Astrocyte (in vitro differentiated cells and primary cell): ENCODE results near the gene SNX32. TPM values are rescaled to one million over a fixed set of nuclear protein-coding genes. Genes with fewer than 3 reads are reported as not detected.

Experiments
- DNase-seq: peaks from one replicate; pipeline ENCODE4 v3.0.0-alpha.2; 2010; ENCODE audit warnings: low read depth
- FAIRE-seq: peaks from 2 replicates; lab custom pipeline; 2011; peaks lifted over from hg19 to GRCh38; lab: Jason Lieb, UNC
- H2AFZ ChIP-seq: 2 replicates; pipeline ENCODE4 v1.6.0; 2012; ENCODE audit warnings: low read depth, low read length, inconsistent platforms
- H3K27ac ChIP-seq: 2 replicates; pipeline ENCODE4 v1.5.1; 2011; ENCODE audit warnings: low read depth, low read length, inconsistent platforms
- H3K27me3 ChIP-seq: 2 replicates; pipeline ENCODE4 v1.6.0; 2011; ENCODE audit warnings: low read length, inconsistent platforms; ENCODE audit not compliant: insufficient read depth
- H3K36me3 ChIP-seq: 2 replicates; pipeline ENCODE4 v1.5.1; 2011; ENCODE audit warnings: low read length, inconsistent platforms; ENCODE audit not compliant: insufficient read depth
- H3K4me1 ChIP-seq: 2 replicates; pipeline ENCODE4 v1.5.1; 2011; ENCODE audit warnings: low read length, inconsistent platforms; ENCODE audit not compliant: insufficient read depth
- H3K4me2 ChIP-seq: 2 replicates; pipeline ENCODE4 v1.6.0; 2012; ENCODE audit warnings: low read length, inconsistent platforms
- H3K4me3 ChIP-seq: 2 replicates; pipeline ENCODE4 v1.5.1; 2011; ENCODE audit warnings: low read depth, mild to moderate bottlenecking, low read length, inconsistent platforms; ENCODE audit not compliant: insufficient read depth
- H3K79me2 ChIP-seq: 2 replicates; pipeline ENCODE4 v1.6.0; 2012; ENCODE audit warnings: mild to moderate bottlenecking, low read length, inconsistent platforms; ENCODE audit not compliant: insufficient read depth
- H3K9ac ChIP-seq: 2 replicates; pipeline ENCODE4 v1.6.0; 2012; ENCODE audit warnings: mild to moderate bottlenecking, low read length, inconsistent platforms
- H3K9me3 ChIP-seq: 2 replicates; pipeline ENCODE4 v1.5.1; 2012; ENCODE audit warnings: low read depth, mild to moderate bottlenecking, low read length, inconsistent platforms; ENCODE audit not compliant: insufficient read depth
- H4K20me1 ChIP-seq: 2 replicates; pipeline ENCODE4 v1.6.0; 2012; ENCODE audit warnings: low read length, inconsistent platforms; ENCODE audit not compliant: insufficient read depth
- H3K27ac Mint-ChIP-seq: one replicate; pipeline ENCODE4 v1.8.0; 2021; ENCODE audit warnings: mild to moderate bottlenecking, mixed read lengths; ENCODE audit not compliant: unreplicated experiment
- H3K27me3 Mint-ChIP-seq: one replicate; pipeline ENCODE4 v1.8.0; 2021; ENCODE audit warnings: low read depth, mixed read lengths; ENCODE audit not compliant: unreplicated experiment
- H3K36me3 Mint-ChIP-seq: one replicate; pipeline ENCODE4 v1.8.0; 2021; ENCODE audit warnings: low read depth, mixed read lengths; ENCODE audit not compliant: unreplicated experiment
- H3K4me1 Mint-ChIP-seq: one replicate; pipeline ENCODE4 v1.8.0; 2021; ENCODE audit warnings: low read depth, mixed read lengths; ENCODE audit not compliant: unreplicated experiment
- H3K4me3 Mint-ChIP-seq: one replicate; pipeline ENCODE4 v1.8.0; 2021; ENCODE audit warnings: mild to moderate bottlenecking, moderate library complexity, mixed read lengths; ENCODE audit not compliant: unreplicated experiment
- H3K9me3 Mint-ChIP-seq: one replicate; pipeline ENCODE4 v1.8.0; 2021; ENCODE audit warnings: mild to moderate bottlenecking, mixed read lengths; ENCODE audit not compliant: unreplicated experiment
- EZH2 ChIP-seq: IDR thresholded peaks from 2 replicates; pipeline ENCODE4 v1.6.1; 2012; ENCODE audit warnings: mild to moderate bottlenecking, low read length, inconsistent platforms; ENCODE audit not compliant: insufficient read depth
- total RNA-seq: library from RNA; stranded (reverse); gene quantifications from 2 replicates; pipeline ENCODE4 v1.2.1, GENCODE V29; 2021
- TF ChIP-seq, protein P1 (sequence below): IDR thresholded peaks from 2 replicates; pipeline ENCODE4 v1.5.1; 2011; ENCODE audit warnings: low read depth, mild to moderate bottlenecking, inconsistent platforms, low read length, moderate library complexity; ENCODE audit not compliant: insufficient read depth

Gene SNX32
- total RNA-seq, 1 donor from 2014 or later: 1.2 TPM

DNA sequence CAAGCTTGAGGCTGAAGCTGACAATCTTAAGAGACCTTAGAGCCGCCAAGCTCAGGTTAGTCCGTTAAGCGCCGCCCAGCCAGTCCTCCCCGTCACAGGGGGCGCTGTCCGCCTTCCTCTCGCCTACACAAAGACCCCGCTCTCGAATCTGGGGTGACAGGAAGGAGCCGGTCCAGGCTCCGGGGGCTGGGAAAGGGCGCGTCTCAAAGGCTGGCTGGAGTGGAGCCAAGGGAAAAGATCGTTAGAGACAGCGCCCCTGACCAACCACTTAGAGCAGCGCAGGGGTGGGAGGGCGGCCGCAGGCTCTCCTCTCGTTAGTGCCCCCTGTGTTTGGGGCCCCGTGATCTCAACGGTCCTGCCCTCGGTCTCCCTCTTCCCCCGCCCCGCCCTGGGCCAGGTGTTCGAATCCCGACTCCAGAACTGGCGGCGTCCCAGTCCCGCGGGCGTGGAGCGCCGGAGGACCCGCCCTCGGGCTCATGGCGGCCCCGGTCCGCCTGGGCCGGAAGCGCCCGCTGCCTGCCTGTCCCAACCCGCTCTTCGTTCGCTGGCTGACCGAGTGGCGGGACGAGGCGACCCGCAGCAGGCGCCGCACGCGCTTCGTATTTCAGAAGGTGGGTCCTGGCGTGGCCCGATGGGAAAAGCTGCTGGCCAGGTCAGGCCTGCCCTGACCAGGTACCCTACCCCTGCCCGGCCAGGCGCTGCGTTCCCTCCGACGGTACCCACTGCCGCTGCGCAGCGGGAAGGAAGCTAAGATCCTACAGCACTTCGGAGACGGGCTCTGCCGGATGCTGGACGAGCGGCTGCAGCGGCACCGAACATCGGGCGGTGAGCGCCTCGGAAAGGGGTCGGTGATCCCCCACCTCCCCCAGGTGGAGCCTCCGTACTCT, 26.8 kb downstream of the SNX32 start, which contains the start of gene MUS81:
Gene MUS81, plus strand, starts transcription at position 156 of the 887 bp plus-strand sequence. Its CDS starts 321 bp downstream, at position 477.
- peak within 1 kb of the TSS; percentile 74 for H3K27ac ChIP-seq
- Mint-ChIP-seq H3K4me1 (peaks cover 22% of the 10 kb centered on the region), H3K9me3 (no peaks in the 10 kb centered on the region), H3K27me3 (no peaks in the 10 kb centered on the region), H3K27ac (peak within 1 kb of the TSS; percentile 99), H3K4me3 (peak within 1 kb of the TSS; percentile 96), H3K36me3 (peaks cover 20% of the 10 kb centered on the region)
- peak within 1 kb of the TSS; percentile 98 for H3K4me3 ChIP-seq
- H4K20me1 ChIP-seq: peaks cover 62% of the 10 kb centered on the region
- H3K27me3 ChIP-seq: no peaks in the 10 kb centered on the region
- H3K36me3 ChIP-seq: peaks cover 33% of the 10 kb centered on the region
- H3K9me3 ChIP-seq: no peaks in the 10 kb centered on the region
- DNase-seq: peak; percentile 97
- FAIRE-seq: no peak
- TF ChIP-seq, protein P1, sequence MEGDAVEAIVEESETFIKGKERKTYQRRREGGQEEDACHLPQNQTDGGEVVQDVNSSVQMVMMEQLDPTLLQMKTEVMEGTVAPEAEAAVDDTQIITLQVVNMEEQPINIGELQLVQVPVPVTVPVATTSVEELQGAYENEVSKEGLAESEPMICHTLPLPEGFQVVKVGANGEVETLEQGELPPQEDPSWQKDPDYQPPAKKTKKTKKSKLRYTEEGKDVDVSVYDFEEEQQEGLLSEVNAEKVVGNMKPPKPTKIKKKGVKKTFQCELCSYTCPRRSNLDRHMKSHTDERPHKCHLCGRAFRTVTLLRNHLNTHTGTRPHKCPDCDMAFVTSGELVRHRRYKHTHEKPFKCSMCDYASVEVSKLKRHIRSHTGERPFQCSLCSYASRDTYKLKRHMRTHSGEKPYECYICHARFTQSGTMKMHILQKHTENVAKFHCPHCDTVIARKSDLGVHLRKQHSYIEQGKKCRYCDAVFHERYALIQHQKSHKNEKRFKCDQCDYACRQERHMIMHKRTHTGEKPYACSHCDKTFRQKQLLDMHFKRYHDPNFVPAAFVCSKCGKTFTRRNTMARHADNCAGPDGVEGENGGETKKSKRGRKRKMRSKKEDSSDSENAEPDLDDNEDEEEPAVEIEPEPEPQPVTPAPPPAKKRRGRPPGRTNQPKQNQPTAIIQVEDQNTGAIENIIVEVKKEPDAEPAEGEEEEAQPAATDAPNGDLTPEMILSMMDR: peak; percentile 63
- TF ChIP-seq EZH2: no peak
- peak within 1 kb of the TSS; percentile 96 for H3K4me2 ChIP-seq
- peak within 1 kb of the TSS; percentile 89 for H3K9ac ChIP-seq
- H2AFZ ChIP-seq: peak within 1 kb of the TSS; percentile 37
- peaks cover 45% of the 10 kb centered on the region for H3K4me1 ChIP-seq
- H3K79me2 ChIP-seq: peaks cover 67% of the 10 kb centered on the region

DNA sequence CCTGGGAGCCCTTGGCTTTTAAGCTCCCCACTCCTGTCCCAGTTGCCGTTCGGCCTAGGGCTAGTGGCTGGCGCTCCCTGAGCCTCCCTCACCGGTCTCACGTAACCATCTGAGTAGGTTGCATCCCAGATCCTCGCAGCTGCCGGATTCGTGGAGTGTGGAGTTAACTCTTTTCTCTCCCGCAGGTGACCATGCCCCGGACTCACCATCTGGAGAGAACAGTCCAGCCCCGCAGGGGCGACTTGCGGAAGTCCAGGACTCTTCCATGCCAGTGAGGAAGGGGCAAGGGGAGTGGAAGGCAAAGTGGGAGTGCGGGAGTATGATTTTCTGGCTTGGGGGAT, 27.4 kb downstream of the SNX32 start:
- no peak for FAIRE-seq

More for the DNA sequence above, 27.4 kb downstream of the SNX32 start:
- peak overlapping the region; percentile 96 for H3K4me2 ChIP-seq
- H3K4me1 ChIP-seq: peaks cover 39% of the 10 kb centered on the region
- peaks cover 62% of the 10 kb centered on the region for H4K20me1 ChIP-seq
- peaks cover 61% of the 10 kb centered on the region for H3K79me2 ChIP-seq
- H3K4me3 ChIP-seq: peak overlapping the region; percentile 98
- H3K9me3 Mint-ChIP-seq: no peaks in the 10 kb centered on the region
- H3K36me3 Mint-ChIP-seq: peaks cover 14% of the 10 kb centered on the region
- no peaks in the 10 kb centered on the region for H3K27me3 ChIP-seq
- no peaks in the 10 kb centered on the region for H3K9me3 ChIP-seq
- peaks cover 29% of the 10 kb centered on the region for H3K36me3 ChIP-seq
- peak overlapping the region; percentile 74 for H3K27ac ChIP-seq
- DNase-seq: no peak
- H2AFZ ChIP-seq: peak overlapping the region; percentile 37
- H3K4me3 Mint-ChIP-seq: peak overlapping the region; percentile 95
- H3K4me1 Mint-ChIP-seq: peaks cover 16% of the 10 kb centered on the region
- H3K27me3 Mint-ChIP-seq: no peaks in the 10 kb centered on the region
- TF ChIP-seq, protein P1: no peak
- TF ChIP-seq EZH2: no peak
- peak overlapping the region; percentile 89 for H3K9ac ChIP-seq
- peak overlapping the region; percentile 81 for H3K27ac Mint-ChIP-seq
